ENCODE data around the gene UCMA. TPM values are rescaled to one million over a fixed set of nuclear protein-coding genes. Genes with fewer than 3 reads are reported as not detected.

The UCMA gene
- total and polyA plus RNA-seq, 10 of the 15 experiments (the other 5 are each of a cell fraction or from before 2014, with no cell fraction given), result 0.15 TPM; not detected in 9

DNA sequence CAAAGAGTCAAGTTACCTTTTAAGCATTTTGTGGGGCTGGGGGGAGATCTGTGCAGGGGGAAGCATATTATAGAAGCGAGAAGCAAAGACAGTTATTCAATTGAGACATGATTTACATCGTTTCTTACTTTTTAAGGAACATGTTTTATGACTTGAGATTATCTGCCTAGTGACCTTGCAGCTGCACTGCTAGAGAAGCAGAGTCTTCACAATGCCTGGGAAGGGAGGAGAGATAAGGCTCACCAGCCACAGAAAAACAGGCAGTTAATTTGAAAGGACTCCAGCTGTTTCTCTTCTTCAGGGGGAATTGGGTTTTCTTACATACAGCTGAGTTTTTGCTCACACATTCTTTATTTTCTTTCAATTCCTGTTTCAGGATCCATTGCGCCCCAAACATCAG, 34.7 kb upstream of the UCMA start:
- Histone ChIP-seq H3K79me2 (ENCODE audit: control insufficient read depth, insufficient read depth, low read length) (no peaks in the 10 kb centered on the region), H2AFZ (ENCODE audit: control insufficient read depth, low read depth, low read length) (no peak overlapping the region), H3K36me3 (ENCODE audit: control insufficient read depth in 2 of 2, insufficient read depth in 2 of 2, low read length in 1 of 2) (no peaks in the 10 kb centered on the region), H3K4me3 (no peak overlapping the region), H3K4me2 (ENCODE audit: control insufficient read depth, insufficient read depth) (no peak overlapping the region), H3K27ac (ENCODE audit: control insufficient read depth, insufficient read depth) (no peak overlapping the region), H3K27me3 (replicated peaks in 1 of 2; ENCODE audit: control insufficient read depth in 2 of 2, insufficient read depth in 2 of 2, low read length in 1 of 2) (no peaks in the 10 kb centered on the region; a peak in 1 of 4 replicates), H3K9ac (ENCODE audit: control insufficient read depth, insufficient read depth, low read length) (no peak overlapping the region), H3K4me1 (ENCODE audit: control insufficient read depth, insufficient read depth, low read length) (peaks cover 4% of the 10 kb centered on the region; the same call in 1 of the 2 replicates), H3K9me3 (replicated peaks; ENCODE audit: control insufficient read depth, insufficient read depth, low read length) (no peaks in the 10 kb centered on the region), H4K20me1 (ENCODE audit: control insufficient read depth, insufficient read depth) (no peaks in the 10 kb centered on the region)
- in situ Hi-C loops (cut with MboI) (no loop called here), intact Hi-C loops (cut with micrococcal nuclease; ENCODE audit: unreplicated experiment) (no loop called here)
- DNase-seq (ENCODE audit: low read depth, low spot score) (no peak), ATAC-seq (no peak), FAIRE-seq (no peak)
- 16% methylated on average over 3 of the region's 3 CpGs for WGBS (ENCODE audit: insufficient coverage, insufficient replicate concordance, low lambda C conversion rate, missing lambda C conversion rate)
- ChIA-PET SMC1A (ENCODE audit: uncharacterized antibody, unreplicated experiment) (no interaction called here), RAD21 (ENCODE audit: unreplicated experiment) (no interaction called here), CTCF (interaction anchor here (4.9 kb wide), 1 partner anchor 34 kb away, joined by 22 read pairs; no protein-coding TSS in a partner anchor), POLR2A (no interaction called here)
- no TSS peak for BruUV-seq (replicated peaks)
- no peak for TF ChIP-seq ATF7 (IDR thresholded peaks at IDR 0.05; ENCODE audit: low read depth)
- TF ChIP-seq CREB1 (IDR thresholded peaks at IDR 0.05; ENCODE audit: low read depth), result no peak
- TF ChIP-seq CHD1 (IDR thresholded peaks at IDR 0.05; ENCODE audit: low read depth, low read length), result no peak
- no peak for TF ChIP-seq HCFC1 (IDR thresholded peaks at IDR 0.05; ENCODE audit: low read length)
- no peak for TF ChIP-seq SREBF2 (IDR thresholded peaks at IDR 0.05; ENCODE audit: low read length)
- TF ChIP-seq PAX8 (IDR thresholded peaks at IDR 0.05), result no peak
- TF ChIP-seq BMI1 (IDR thresholded peaks at IDR 0.05; ENCODE audit: borderline replicate concordance), result no peak
- TF ChIP-seq POLR2A (IDR thresholded peaks at IDR 0.05; ENCODE audit: low read depth, low read length), result no peak
- no peak for TF ChIP-seq HDAC2 (IDR thresholded peaks at IDR 0.05)
- TF ChIP-seq, protein P1, sequence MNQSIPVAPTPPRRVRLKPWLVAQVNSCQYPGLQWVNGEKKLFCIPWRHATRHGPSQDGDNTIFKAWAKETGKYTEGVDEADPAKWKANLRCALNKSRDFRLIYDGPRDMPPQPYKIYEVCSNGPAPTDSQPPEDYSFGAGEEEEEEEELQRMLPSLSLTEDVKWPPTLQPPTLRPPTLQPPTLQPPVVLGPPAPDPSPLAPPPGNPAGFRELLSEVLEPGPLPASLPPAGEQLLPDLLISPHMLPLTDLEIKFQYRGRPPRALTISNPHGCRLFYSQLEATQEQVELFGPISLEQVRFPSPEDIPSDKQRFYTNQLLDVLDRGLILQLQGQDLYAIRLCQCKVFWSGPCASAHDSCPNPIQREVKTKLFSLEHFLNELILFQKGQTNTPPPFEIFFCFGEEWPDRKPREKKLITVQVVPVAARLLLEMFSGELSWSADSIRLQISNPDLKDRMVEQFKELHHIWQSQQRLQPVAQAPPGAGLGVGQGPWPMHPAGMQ (IDR thresholded peaks at IDR 0.05; ENCODE audit: borderline replicate concordance), result no peak
- TF ChIP-seq, protein P2, sequence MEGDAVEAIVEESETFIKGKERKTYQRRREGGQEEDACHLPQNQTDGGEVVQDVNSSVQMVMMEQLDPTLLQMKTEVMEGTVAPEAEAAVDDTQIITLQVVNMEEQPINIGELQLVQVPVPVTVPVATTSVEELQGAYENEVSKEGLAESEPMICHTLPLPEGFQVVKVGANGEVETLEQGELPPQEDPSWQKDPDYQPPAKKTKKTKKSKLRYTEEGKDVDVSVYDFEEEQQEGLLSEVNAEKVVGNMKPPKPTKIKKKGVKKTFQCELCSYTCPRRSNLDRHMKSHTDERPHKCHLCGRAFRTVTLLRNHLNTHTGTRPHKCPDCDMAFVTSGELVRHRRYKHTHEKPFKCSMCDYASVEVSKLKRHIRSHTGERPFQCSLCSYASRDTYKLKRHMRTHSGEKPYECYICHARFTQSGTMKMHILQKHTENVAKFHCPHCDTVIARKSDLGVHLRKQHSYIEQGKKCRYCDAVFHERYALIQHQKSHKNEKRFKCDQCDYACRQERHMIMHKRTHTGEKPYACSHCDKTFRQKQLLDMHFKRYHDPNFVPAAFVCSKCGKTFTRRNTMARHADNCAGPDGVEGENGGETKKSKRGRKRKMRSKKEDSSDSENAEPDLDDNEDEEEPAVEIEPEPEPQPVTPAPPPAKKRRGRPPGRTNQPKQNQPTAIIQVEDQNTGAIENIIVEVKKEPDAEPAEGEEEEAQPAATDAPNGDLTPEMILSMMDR (IDR thresholded peaks at IDR 0.05 in 2 of 3, conservative IDR thresholded peaks at IDR 0.05 in 1 of 3; ENCODE audit: control insufficient read depth in 2 of 3, extremely low read depth in 1 of 3, insufficient read depth in 1 of 3, low read depth in 3 of 3, low read length in 3 of 3), result no peak
- no peak for TF ChIP-seq BACH1 (IDR thresholded peaks at IDR 0.05; ENCODE audit: borderline replicate concordance)
